Astrocyte (in vitro differentiated cells and primary cell): ENCODE results near the gene LZTS3. TPM values are rescaled to one million over a fixed set of nuclear protein-coding genes. Genes with fewer than 3 reads are reported as not detected.

Source experiments
- DNase-seq: peaks from one replicate; pipeline ENCODE4 v3.0.0-alpha.2; 2010; ENCODE audit warnings: low read depth
- FAIRE-seq: peaks from 2 replicates; lab custom pipeline; 2011; peaks lifted over from hg19 to GRCh38; lab: Jason Lieb, UNC
- H2AFZ ChIP-seq: 2 replicates; pipeline ENCODE4 v1.6.0; 2012; ENCODE audit warnings: low read depth, low read length, inconsistent platforms
- H3K27ac ChIP-seq: 2 replicates; pipeline ENCODE4 v1.5.1; 2011; ENCODE audit warnings: low read depth, low read length, inconsistent platforms
- H3K27me3 ChIP-seq: 2 replicates; pipeline ENCODE4 v1.6.0; 2011; ENCODE audit warnings: low read length, inconsistent platforms; ENCODE audit not compliant: insufficient read depth
- H3K36me3 ChIP-seq: 2 replicates; pipeline ENCODE4 v1.5.1; 2011; ENCODE audit warnings: low read length, inconsistent platforms; ENCODE audit not compliant: insufficient read depth
- H3K4me1 ChIP-seq: 2 replicates; pipeline ENCODE4 v1.5.1; 2011; ENCODE audit warnings: low read length, inconsistent platforms; ENCODE audit not compliant: insufficient read depth
- H3K4me2 ChIP-seq: 2 replicates; pipeline ENCODE4 v1.6.0; 2012; ENCODE audit warnings: low read length, inconsistent platforms
- H3K4me3 ChIP-seq: 2 replicates; pipeline ENCODE4 v1.5.1; 2011; ENCODE audit warnings: low read depth, mild to moderate bottlenecking, low read length, inconsistent platforms; ENCODE audit not compliant: insufficient read depth
- H3K79me2 ChIP-seq: 2 replicates; pipeline ENCODE4 v1.6.0; 2012; ENCODE audit warnings: mild to moderate bottlenecking, low read length, inconsistent platforms; ENCODE audit not compliant: insufficient read depth
- H3K9ac ChIP-seq: 2 replicates; pipeline ENCODE4 v1.6.0; 2012; ENCODE audit warnings: mild to moderate bottlenecking, low read length, inconsistent platforms
- H3K9me3 ChIP-seq: 2 replicates; pipeline ENCODE4 v1.5.1; 2012; ENCODE audit warnings: low read depth, mild to moderate bottlenecking, low read length, inconsistent platforms; ENCODE audit not compliant: insufficient read depth
- H4K20me1 ChIP-seq: 2 replicates; pipeline ENCODE4 v1.6.0; 2012; ENCODE audit warnings: low read length, inconsistent platforms; ENCODE audit not compliant: insufficient read depth
- H3K27ac Mint-ChIP-seq: one replicate; pipeline ENCODE4 v1.8.0; 2021; ENCODE audit warnings: mild to moderate bottlenecking, mixed read lengths; ENCODE audit not compliant: unreplicated experiment
- H3K27me3 Mint-ChIP-seq: one replicate; pipeline ENCODE4 v1.8.0; 2021; ENCODE audit warnings: low read depth, mixed read lengths; ENCODE audit not compliant: unreplicated experiment
- H3K36me3 Mint-ChIP-seq: one replicate; pipeline ENCODE4 v1.8.0; 2021; ENCODE audit warnings: low read depth, mixed read lengths; ENCODE audit not compliant: unreplicated experiment
- H3K4me1 Mint-ChIP-seq: one replicate; pipeline ENCODE4 v1.8.0; 2021; ENCODE audit warnings: low read depth, mixed read lengths; ENCODE audit not compliant: unreplicated experiment
- H3K4me3 Mint-ChIP-seq: one replicate; pipeline ENCODE4 v1.8.0; 2021; ENCODE audit warnings: mild to moderate bottlenecking, moderate library complexity, mixed read lengths; ENCODE audit not compliant: unreplicated experiment
- H3K9me3 Mint-ChIP-seq: one replicate; pipeline ENCODE4 v1.8.0; 2021; ENCODE audit warnings: mild to moderate bottlenecking, mixed read lengths; ENCODE audit not compliant: unreplicated experiment
- EZH2 ChIP-seq: IDR thresholded peaks from 2 replicates; pipeline ENCODE4 v1.6.1; 2012; ENCODE audit warnings: mild to moderate bottlenecking, low read length, inconsistent platforms; ENCODE audit not compliant: insufficient read depth
- total RNA-seq: library from RNA; stranded (reverse); gene quantifications from 2 replicates; pipeline ENCODE4 v1.2.1, GENCODE V29; 2021
- TF ChIP-seq, protein P1 (sequence below): IDR thresholded peaks from 2 replicates; pipeline ENCODE4 v1.5.1; 2011; ENCODE audit warnings: low read depth, mild to moderate bottlenecking, inconsistent platforms, low read length, moderate library complexity; ENCODE audit not compliant: insufficient read depth

LZTS3 gene
- total RNA-seq, 1 donor from 2014 or later, result 12.6 TPM

DNA sequence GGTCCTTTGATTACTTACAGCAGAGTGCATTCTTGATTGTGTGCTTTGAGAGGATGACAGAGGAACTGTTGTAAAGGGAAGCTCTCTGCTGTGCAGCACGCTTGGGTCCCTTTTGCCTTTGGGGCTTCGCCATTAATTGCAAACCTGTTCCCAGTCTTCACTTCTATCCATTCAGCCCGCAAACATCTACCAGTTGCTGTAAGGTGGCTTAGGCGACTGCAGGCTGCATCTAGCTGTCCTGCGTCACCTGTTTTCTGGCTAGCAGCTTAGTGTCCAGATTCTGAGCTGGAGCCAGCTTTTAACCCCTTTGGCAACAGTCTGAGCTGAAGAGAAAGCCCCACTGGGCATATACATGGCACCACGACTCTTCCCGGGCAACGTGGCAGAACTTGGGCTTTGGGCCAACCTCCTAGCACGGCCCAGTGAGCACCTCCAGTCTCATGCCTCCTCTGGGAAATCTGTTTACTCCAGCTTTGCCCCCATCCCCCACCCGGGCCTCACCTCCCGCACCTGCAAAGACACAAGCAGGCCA, 11.2 kb downstream of the LZTS3 start:
- Mint-ChIP-seq H3K36me3 (peaks cover 6% of the 10 kb centered on the region), H3K9me3 (no peaks in the 10 kb centered on the region), H3K4me3 (no peak overlapping the region), H3K4me1 (peaks cover 15% of the 10 kb centered on the region), H3K27me3 (no peaks in the 10 kb centered on the region), H3K27ac (no peak overlapping the region)
- Histone ChIP-seq H3K4me3 (no peak overlapping the region), H3K27me3 (no peaks in the 10 kb centered on the region), H3K9ac (no peak overlapping the region), H3K4me1 (peaks cover 9% of the 10 kb centered on the region), H3K9me3 (no peaks in the 10 kb centered on the region), H2AFZ (no peak overlapping the region), H3K27ac (no peak overlapping the region), H3K79me2 (peaks cover 29% of the 10 kb centered on the region), H3K36me3 (no peaks in the 10 kb centered on the region), H4K20me1 (peaks cover 24% of the 10 kb centered on the region), H3K4me2 (no peak overlapping the region)
- DNase-seq (no peak), FAIRE-seq (no peak)
- TF ChIP-seq, protein P1, sequence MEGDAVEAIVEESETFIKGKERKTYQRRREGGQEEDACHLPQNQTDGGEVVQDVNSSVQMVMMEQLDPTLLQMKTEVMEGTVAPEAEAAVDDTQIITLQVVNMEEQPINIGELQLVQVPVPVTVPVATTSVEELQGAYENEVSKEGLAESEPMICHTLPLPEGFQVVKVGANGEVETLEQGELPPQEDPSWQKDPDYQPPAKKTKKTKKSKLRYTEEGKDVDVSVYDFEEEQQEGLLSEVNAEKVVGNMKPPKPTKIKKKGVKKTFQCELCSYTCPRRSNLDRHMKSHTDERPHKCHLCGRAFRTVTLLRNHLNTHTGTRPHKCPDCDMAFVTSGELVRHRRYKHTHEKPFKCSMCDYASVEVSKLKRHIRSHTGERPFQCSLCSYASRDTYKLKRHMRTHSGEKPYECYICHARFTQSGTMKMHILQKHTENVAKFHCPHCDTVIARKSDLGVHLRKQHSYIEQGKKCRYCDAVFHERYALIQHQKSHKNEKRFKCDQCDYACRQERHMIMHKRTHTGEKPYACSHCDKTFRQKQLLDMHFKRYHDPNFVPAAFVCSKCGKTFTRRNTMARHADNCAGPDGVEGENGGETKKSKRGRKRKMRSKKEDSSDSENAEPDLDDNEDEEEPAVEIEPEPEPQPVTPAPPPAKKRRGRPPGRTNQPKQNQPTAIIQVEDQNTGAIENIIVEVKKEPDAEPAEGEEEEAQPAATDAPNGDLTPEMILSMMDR, result no peak
- no peak for TF ChIP-seq EZH2

DNA sequence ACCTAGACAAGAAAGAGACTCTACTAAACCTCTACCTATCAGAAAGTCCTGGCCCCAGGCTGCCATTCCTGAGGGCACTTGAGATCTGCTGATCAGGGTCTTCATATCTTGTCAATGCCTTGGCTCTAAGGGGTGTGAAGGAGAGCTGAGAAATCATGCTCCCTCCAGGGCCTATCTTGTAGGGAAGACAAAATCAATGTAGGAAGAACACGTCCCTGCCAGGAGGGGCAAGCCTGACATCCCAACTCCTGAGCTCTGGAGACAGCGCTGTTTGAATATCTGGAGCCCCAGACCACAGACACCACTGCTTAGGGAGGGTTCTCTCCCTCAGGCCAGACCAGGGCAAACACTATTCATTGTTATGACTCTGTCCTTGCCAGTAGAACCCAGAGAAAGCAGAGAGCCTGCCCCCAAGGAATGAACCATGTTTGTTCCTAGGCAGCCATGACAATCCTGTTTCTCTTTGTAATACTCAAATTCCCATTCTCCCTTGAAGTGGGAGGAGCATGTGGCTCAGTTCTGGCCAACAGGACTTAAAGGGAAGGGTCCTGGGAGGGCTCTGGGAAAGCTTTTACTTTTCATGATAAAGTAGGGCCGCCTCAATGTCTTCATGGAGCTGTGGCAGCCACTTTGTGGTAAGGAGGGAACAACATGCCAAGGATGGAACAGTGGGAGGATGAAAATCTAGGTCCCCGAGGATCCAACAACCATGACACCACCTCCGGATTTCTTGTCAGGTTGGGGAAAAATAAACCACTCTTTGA, 11.9 kb downstream of the LZTS3 start:
- TF ChIP-seq EZH2, result no peak
- Mint-ChIP-seq H3K9me3 (no peaks in the 10 kb centered on the region), H3K36me3 (peaks cover 6% of the 10 kb centered on the region), H3K4me1 (peaks cover 17% of the 10 kb centered on the region), H3K27me3 (no peaks in the 10 kb centered on the region), H3K27ac (no peak overlapping the region), H3K4me3 (peak overlapping the region; percentile 27)
- DNase-seq (no peak), FAIRE-seq (no peak)
- Histone ChIP-seq H3K4me1 (peaks cover 9% of the 10 kb centered on the region), H3K36me3 (no peaks in the 10 kb centered on the region), H3K9ac (no peak overlapping the region), H3K4me3 (no peak overlapping the region), H3K4me2 (no peak overlapping the region), H4K20me1 (peaks cover 30% of the 10 kb centered on the region), H3K9me3 (no peaks in the 10 kb centered on the region), H2AFZ (no peak overlapping the region), H3K27me3 (no peaks in the 10 kb centered on the region), H3K27ac (no peak overlapping the region), H3K79me2 (peaks cover 36% of the 10 kb centered on the region)

DNA sequence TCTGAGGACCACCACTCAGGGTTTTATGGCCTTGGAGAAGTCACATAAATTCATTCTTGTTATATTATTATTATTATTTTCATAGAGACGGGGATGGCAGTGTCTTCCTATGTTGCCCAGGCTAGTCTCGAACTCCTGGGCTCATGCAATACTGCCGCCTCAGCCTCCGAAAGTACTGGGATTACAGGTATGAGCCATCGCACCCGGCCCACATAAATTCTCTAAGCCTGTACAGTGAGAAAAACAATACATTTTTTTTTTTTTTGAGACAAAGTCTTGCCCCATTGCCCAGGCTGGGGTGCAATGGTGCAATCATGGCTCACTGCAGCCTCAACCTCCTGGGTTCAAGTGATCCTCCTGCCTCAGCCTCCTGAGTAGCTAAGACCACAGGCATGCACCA, 12.9 kb downstream of the LZTS3 start:
- Histone ChIP-seq H3K4me1 (peaks cover 9% of the 10 kb centered on the region), H4K20me1 (peaks cover 39% of the 10 kb centered on the region), H3K36me3 (no peaks in the 10 kb centered on the region), H3K27me3 (no peaks in the 10 kb centered on the region), H3K4me3 (no peak overlapping the region), H3K9me3 (no peaks in the 10 kb centered on the region), H3K4me2 (no peak overlapping the region), H3K9ac (no peak overlapping the region), H2AFZ (no peak overlapping the region), H3K27ac (no peak overlapping the region), H3K79me2 (peaks cover 47% of the 10 kb centered on the region)
- TF ChIP-seq, protein P1, result no peak
- TF ChIP-seq EZH2, result no peak
- peaks cover 17% of the 10 kb centered on the region for H3K4me1 Mint-ChIP-seq
- H3K36me3 Mint-ChIP-seq, result peaks cover 6% of the 10 kb centered on the region
- H3K4me3 Mint-ChIP-seq, result peak overlapping the region; percentile 34
- FAIRE-seq (no peak), DNase-seq (no peak)
- no peak overlapping the region for H3K27ac Mint-ChIP-seq
- no peaks in the 10 kb centered on the region for H3K27me3 Mint-ChIP-seq
- no peaks in the 10 kb centered on the region for H3K9me3 Mint-ChIP-seq
